Epithelial cell of proximal tubule (primary cell): Measurements from ENCODE around the gene HACL1. TPM values are rescaled to one million over a fixed set of nuclear protein-coding genes. Genes with fewer than 3 reads are reported as not detected.
"Not testable (repeated sequence)": the region's sequence is repeated elsewhere in the genome, so short reads cannot be mapped to it uniquely, and the experiment has no call there.

Experiments used
- DNase-seq: peaks from one replicate; pipeline ENCODE4 v3.0.0-alpha.2; 2011; ENCODE audit warnings: low read depth
- H3K4me3 ChIP-seq: 2 replicates; pipeline ENCODE4 v1.5.1; 2011; ENCODE audit warnings: low read depth, mild to moderate bottlenecking, low read length
- CTCF ChIP-seq: conservative IDR thresholded peaks from 2 replicates; pipeline ENCODE4 v1.5.1; 2012; ENCODE audit warnings: low read depth, mild to moderate bottlenecking, low read length
- total RNA-seq: library from RNA; depleted of rRNA; stranded (reverse); fragments of >200 nt; gene quantifications from 2 replicates; pipeline ENCODE4 v1.2.3, GENCODE V29; 2015

The HACL1 gene
- total RNA-seq, 1 donor from 2014 or later, result 17.9 TPM

GRCh38 chr3:15629860-15630597 is 28.7 kb upstream of the HACL1 start:
- DNase-seq, result no peak
- peak overlapping the region; percentile 39 for H3K4me3 ChIP-seq
- TF ChIP-seq CTCF, result peak; percentile 78

- DNase-seq, result no peak
- H3K4me3 ChIP-seq, result no peak overlapping the region
- TF ChIP-seq CTCF, result no peak
Observed at GRCh38 chr3:15628967-15629366, 27.6 kb upstream of the HACL1 start.

GRCh38 chr3:15623535-15624440 is 22.4 kb upstream of the HACL1 start:
- no peak for DNase-seq
- TF ChIP-seq CTCF, result no peak
- H3K4me3 ChIP-seq, result no peak overlapping the region

- not testable (repeated sequence) for DNase-seq, H3K4me3 ChIP-seq
Observed at GRCh38 chr3:15619659-15620464, 18.5 kb upstream of the HACL1 start.

- DNase-seq, result no peak
- no peak for TF ChIP-seq CTCF
- no peak overlapping the region for H3K4me3 ChIP-seq
Observed at GRCh38 chr3:15616053-15616452, 14.7 kb upstream of the HACL1 start.

GRCh38 chr3:15614958-15615357 is 13.6 kb upstream of the HACL1 start:
- no peak overlapping the region for H3K4me3 ChIP-seq
- no peak for DNase-seq
- TF ChIP-seq CTCF, result no peak

- DNase-seq, result no peak
- no peak overlapping the region for H3K4me3 ChIP-seq
- no peak for TF ChIP-seq CTCF
Observed at GRCh38 chr3:15612001-15612400, 10.6 kb upstream of the HACL1 start.
